HG02798 (cell line): Measurements from ENCODE around the gene HDAC3.

Experiments used
- ATAC-seq: cut with Tn5 transposase; IDR thresholded peaks from one replicate; pipeline ENCODE4 v1.9.1; 2021; ENCODE audit warnings: mild to moderate bottlenecking; ENCODE audit not compliant: unreplicated experiment, poor library complexity

HDAC3 gene

GRCh38 chr5:141662028-141662427 is 25.4 kb upstream of the HDAC3 start:
- ATAC-seq = no peak

- ATAC-seq = peak; percentile 70
Measured at GRCh38 chr5:141657937-141658545, 21.4 kb upstream of the HDAC3 start.

GRCh38 chr5:141657404-141657803 is 20.8 kb upstream of the HDAC3 start:
- ATAC-seq = no peak

GRCh38 chr5:141656396-141656795 is 19.7 kb upstream of the HDAC3 start:
- no peak for ATAC-seq

GRCh38 chr5:141655020-141655419 is 18.4 kb upstream of the HDAC3 start:
- no peak for ATAC-seq

GRCh38 chr5:141654298-141654697 is 17.6 kb upstream of the HDAC3 start:
- no peak for ATAC-seq

GRCh38 chr5:141651728-141652105 is 15.1 kb upstream of the HDAC3 start:
- ATAC-seq = no peak

- ATAC-seq = peak; percentile 98
Measured at GRCh38 chr5:141650851-141651727, 14.4 kb upstream of the HDAC3 start, which contains the start of gene FCHSD1. Gene FCHSD1, minus strand, starts transcription at chr5:141651418. Its CDS starts 50 bp downstream, at chr5:141651368.

- no peak for ATAC-seq
Measured at GRCh38 chr5:141649972-141650371, 13.3 kb upstream of the HDAC3 start.

- ATAC-seq = no peak
Measured at GRCh38 chr5:141649056-141649688, 12.5 kb upstream of the HDAC3 start.

- no peak for ATAC-seq
Measured at GRCh38 chr5:141647851-141648250, 11.2 kb upstream of the HDAC3 start.

GRCh38 chr5:141647242-141647641 is 10.6 kb upstream of the HDAC3 start:
- ATAC-seq = no peak

- no peak for ATAC-seq
Measured at GRCh38 chr5:141646026-141646425, 9.4 kb upstream of the HDAC3 start.

GRCh38 chr5:141641634-141642267 is 5.1 kb upstream of the HDAC3 start:
- ATAC-seq = peak; percentile 55

GRCh38 chr5:141640698-141641097 is 4.0 kb upstream of the HDAC3 start:
- no peak for ATAC-seq

- no peak for ATAC-seq
Measured at GRCh38 chr5:141640051-141640415, 3.4 kb upstream of the HDAC3 start.

- ATAC-seq = no peak
Measured at GRCh38 chr5:141639357-141640050, 2.9 kb upstream of the HDAC3 start.

GRCh38 chr5:141638771-141639170 is 2.1 kb upstream of the HDAC3 start:
- ATAC-seq = no peak

- peak; percentile 21 for ATAC-seq
Measured at GRCh38 chr5:141637767-141638419, 1.2 kb upstream of the HDAC3 start.
